Adrenal gland (tissue), 5 donors: ENCODE results near the gene MDM2.

Experiments
- POLR2A ChIP-seq, 2 donors: fragments of 450-650 bp; IDR thresholded peaks; one replicate each; pipeline ENCODE4 v1.6.1; 2017; ENCODE audit warnings: antibody characterized with exemption in 2 of 2, mild to moderate bottlenecking in 2 of 2, moderate library complexity in 1 of 2
- TF ChIP-seq, protein P1 (sequence below), 6 experiments: fragments of 450-650 bp in 4 of 6; fragments of 200-600 bp in 2 of 6; sonication (generic) in 1 of 6; IDR thresholded peaks; 1 replicate in 5 of 6; 2 replicates in 1 of 6; pipeline versions ENCODE4 v1.5.1 to v1.8.0; 2016 to 2021; ENCODE audit warnings: antibody characterized with exemption in 6 of 6, mild to moderate bottlenecking in 2 of 6, moderate library complexity in 1 of 6
- donor health status: DM: no; HTN: no; CAD: no.

DNA sequence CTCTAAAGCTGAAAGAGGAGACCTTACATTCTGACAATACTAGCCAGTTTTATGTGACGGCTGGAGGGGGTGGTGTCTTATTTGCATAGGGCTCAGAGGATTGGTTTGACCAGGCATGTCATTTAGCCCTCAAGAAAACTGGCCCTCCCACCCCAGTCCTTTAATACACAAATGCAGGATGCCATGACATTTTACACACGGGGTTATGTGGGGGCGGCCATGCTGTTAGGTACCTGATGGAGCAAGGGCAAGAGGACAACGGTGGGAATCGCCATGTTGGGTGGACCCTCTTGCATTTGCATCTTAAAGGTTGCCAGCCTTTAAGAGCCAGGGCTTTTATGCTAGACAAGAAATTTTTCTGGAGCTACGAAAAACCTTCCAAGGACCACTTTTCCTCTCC lies 23.3 kb downstream of the MDM2 start:
- TF ChIP-seq, protein P1, sequence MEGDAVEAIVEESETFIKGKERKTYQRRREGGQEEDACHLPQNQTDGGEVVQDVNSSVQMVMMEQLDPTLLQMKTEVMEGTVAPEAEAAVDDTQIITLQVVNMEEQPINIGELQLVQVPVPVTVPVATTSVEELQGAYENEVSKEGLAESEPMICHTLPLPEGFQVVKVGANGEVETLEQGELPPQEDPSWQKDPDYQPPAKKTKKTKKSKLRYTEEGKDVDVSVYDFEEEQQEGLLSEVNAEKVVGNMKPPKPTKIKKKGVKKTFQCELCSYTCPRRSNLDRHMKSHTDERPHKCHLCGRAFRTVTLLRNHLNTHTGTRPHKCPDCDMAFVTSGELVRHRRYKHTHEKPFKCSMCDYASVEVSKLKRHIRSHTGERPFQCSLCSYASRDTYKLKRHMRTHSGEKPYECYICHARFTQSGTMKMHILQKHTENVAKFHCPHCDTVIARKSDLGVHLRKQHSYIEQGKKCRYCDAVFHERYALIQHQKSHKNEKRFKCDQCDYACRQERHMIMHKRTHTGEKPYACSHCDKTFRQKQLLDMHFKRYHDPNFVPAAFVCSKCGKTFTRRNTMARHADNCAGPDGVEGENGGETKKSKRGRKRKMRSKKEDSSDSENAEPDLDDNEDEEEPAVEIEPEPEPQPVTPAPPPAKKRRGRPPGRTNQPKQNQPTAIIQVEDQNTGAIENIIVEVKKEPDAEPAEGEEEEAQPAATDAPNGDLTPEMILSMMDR (IDR thresholded peaks at IDR 0.05) = no peak
- no peak for TF ChIP-seq POLR2A (IDR thresholded peaks at IDR 0.05)
